Measurements from ENCODE around the gene IER2.
"Not testable (repeated sequence)": the region's sequence is repeated elsewhere in the genome, so short reads cannot be mapped to it uniquely, and the experiment has no call there.

The IER2 gene

GRCh38 chr19:13166151-13166550 is 15.9 kb downstream of the IER2 start:
- H3K36me3 Mint-ChIP-seq (ENCODE audit: insufficient read depth); ATAC-seq (replicated peaks; ENCODE audit: extremely low read depth, poor library complexity, severe bottlenecking); DNase-seq (ENCODE audit: low spot score in 2 of 2); H3K27ac Mint-ChIP-seq (ENCODE audit: low read depth); H3K4me3 Mint-ChIP-seq; H3K9me3 Mint-ChIP-seq; H3K27me3 Mint-ChIP-seq: not testable (repeated sequence)
- peaks cover 73% of the 10 kb centered on the region for H3K4me1 Mint-ChIP-seq

GRCh38 chr19:13169769-13170168 is 19.6 kb downstream of the IER2 start:
- Mint-ChIP-seq H3K4me1 (peaks cover 68% of the 10 kb centered on the region), H3K4me3 (peak overlapping the region; percentile 81), H3K27me3 (no peaks in the 10 kb centered on the region), H3K27ac (ENCODE audit: low read depth) (peak overlapping the region; percentile 90), H3K9me3 (no peaks in the 10 kb centered on the region), H3K36me3 (ENCODE audit: insufficient read depth) (peaks cover 11% of the 10 kb centered on the region)
- DNase-seq (ENCODE audit: low spot score in 2 of 2) (no peak), ATAC-seq (replicated peaks; ENCODE audit: extremely low read depth, poor library complexity, severe bottlenecking) (no peak)

GRCh38 chr19:13171146-13171545 is 20.9 kb downstream of the IER2 start:
- H3K4me1 Mint-ChIP-seq, result peaks cover 57% of the 10 kb centered on the region
- no peak for DNase-seq (ENCODE audit: low spot score in 2 of 2)
- ATAC-seq (replicated peaks; ENCODE audit: extremely low read depth, poor library complexity, severe bottlenecking), result no peak
- peak overlapping the region; percentile 76 for H3K4me3 Mint-ChIP-seq
- H3K36me3 Mint-ChIP-seq (ENCODE audit: insufficient read depth), result peaks cover 13% of the 10 kb centered on the region
- H3K27me3 Mint-ChIP-seq, result no peaks in the 10 kb centered on the region
- peak overlapping the region; percentile 29 for H3K27ac Mint-ChIP-seq (ENCODE audit: low read depth)
- H3K9me3 Mint-ChIP-seq, result no peaks in the 10 kb centered on the region

- H3K4me1 Mint-ChIP-seq, result peaks cover 45% of the 10 kb centered on the region
- H3K36me3 Mint-ChIP-seq (ENCODE audit: insufficient read depth), result peaks cover 11% of the 10 kb centered on the region
- ATAC-seq (replicated peaks; ENCODE audit: extremely low read depth, poor library complexity, severe bottlenecking) (no peak), DNase-seq (ENCODE audit: low spot score in 2 of 2) (peak; percentile 47 to 54)
- H3K27me3 Mint-ChIP-seq, result no peaks in the 10 kb centered on the region
- H3K27ac Mint-ChIP-seq (ENCODE audit: low read depth), result peak overlapping the region; percentile 86
- H3K4me3 Mint-ChIP-seq, result peak overlapping the region; percentile 76
- no peaks in the 10 kb centered on the region for H3K9me3 Mint-ChIP-seq
Observed at GRCh38 chr19:13172346-13173138, 22.3 kb downstream of the IER2 start.

- ATAC-seq (replicated peaks; ENCODE audit: extremely low read depth, poor library complexity, severe bottlenecking), result no peak
- H3K4me3 Mint-ChIP-seq, result peak overlapping the region; percentile 76
- H3K27me3 Mint-ChIP-seq, result no peaks in the 10 kb centered on the region
- H3K9me3 Mint-ChIP-seq, result no peaks in the 10 kb centered on the region
- peaks cover 39% of the 10 kb centered on the region for H3K4me1 Mint-ChIP-seq
- no peak for DNase-seq (ENCODE audit: low spot score in 2 of 2)
- H3K36me3 Mint-ChIP-seq (ENCODE audit: insufficient read depth), result peaks cover 8% of the 10 kb centered on the region
- peak overlapping the region; percentile 86 for H3K27ac Mint-ChIP-seq (ENCODE audit: low read depth)
Observed at GRCh38 chr19:13173139-13173737, 23.0 kb downstream of the IER2 start.

GRCh38 chr19:13176345-13176744 is 26.1 kb downstream of the IER2 start:
- ATAC-seq (replicated peaks; ENCODE audit: extremely low read depth, poor library complexity, severe bottlenecking), result no peak
- Mint-ChIP-seq H3K27me3 (no peaks in the 10 kb centered on the region), H3K9me3 (no peaks in the 10 kb centered on the region), H3K27ac (ENCODE audit: low read depth) (no peak overlapping the region), H3K4me3 (no peak overlapping the region), H3K36me3 (ENCODE audit: insufficient read depth) (peaks cover 6% of the 10 kb centered on the region), H3K4me1 (peaks cover 29% of the 10 kb centered on the region)
- DNase-seq (ENCODE audit: low spot score in 2 of 2), result no peak

GRCh38 chr19:13177584-13177983 is 27.4 kb downstream of the IER2 start:
- ATAC-seq (replicated peaks; ENCODE audit: extremely low read depth, poor library complexity, severe bottlenecking), result not testable (repeated sequence)
- peaks cover 30% of the 10 kb centered on the region for H3K4me1 Mint-ChIP-seq

GRCh38 chr19:13178291-13178690 is 28.1 kb downstream of the IER2 start:
- not testable (repeated sequence) for H3K36me3 Mint-ChIP-seq (ENCODE audit: insufficient read depth); DNase-seq (ENCODE audit: low spot score in 2 of 2); H3K27ac Mint-ChIP-seq (ENCODE audit: low read depth); H3K9me3 Mint-ChIP-seq; H3K27me3 Mint-ChIP-seq; ATAC-seq (replicated peaks; ENCODE audit: extremely low read depth, poor library complexity, severe bottlenecking); H3K4me3 Mint-ChIP-seq
- peaks cover 23% of the 10 kb centered on the region for H3K4me1 Mint-ChIP-seq

More at GRCh38 chr19:13177584-13177983, 27.4 kb downstream of the IER2 start:
- not testable (repeated sequence) for H3K4me3 Mint-ChIP-seq; H3K27me3 Mint-ChIP-seq; H3K27ac Mint-ChIP-seq (ENCODE audit: low read depth); H3K36me3 Mint-ChIP-seq (ENCODE audit: insufficient read depth); DNase-seq (ENCODE audit: low spot score in 2 of 2); H3K9me3 Mint-ChIP-seq

GRCh38 chr19:13181747-13182388 is 31.7 kb downstream of the IER2 start:
- peak overlapping the region; percentile 62 for H3K4me3 Mint-ChIP-seq
- no peaks in the 10 kb centered on the region for H3K9me3 Mint-ChIP-seq
- H3K27me3 Mint-ChIP-seq, result no peaks in the 10 kb centered on the region
- DNase-seq (ENCODE audit: low spot score in 2 of 2) (peak; percentile 34 to 39), ATAC-seq (replicated peaks; ENCODE audit: extremely low read depth, poor library complexity, severe bottlenecking) (peak; percentile 85)
- peaks cover 33% of the 10 kb centered on the region for H3K4me1 Mint-ChIP-seq
- H3K27ac Mint-ChIP-seq (ENCODE audit: low read depth), result peak overlapping the region; percentile 85
- H3K36me3 Mint-ChIP-seq (ENCODE audit: insufficient read depth), result no peaks in the 10 kb centered on the region

- H3K9me3 Mint-ChIP-seq; H3K27ac Mint-ChIP-seq (ENCODE audit: low read depth); H3K4me3 Mint-ChIP-seq; DNase-seq (ENCODE audit: low spot score in 2 of 2); H3K36me3 Mint-ChIP-seq (ENCODE audit: insufficient read depth); ATAC-seq (replicated peaks; ENCODE audit: extremely low read depth, poor library complexity, severe bottlenecking); H3K27me3 Mint-ChIP-seq: not testable (repeated sequence)
- peaks cover 40% of the 10 kb centered on the region for H3K4me1 Mint-ChIP-seq
Observed at GRCh38 chr19:13184926-13185325, 34.7 kb downstream of the IER2 start.

GRCh38 chr19:13185763-13186657 is 35.8 kb downstream of the IER2 start:
- not testable (repeated sequence) for H3K27me3 Mint-ChIP-seq; DNase-seq (ENCODE audit: low spot score in 2 of 2); ATAC-seq (replicated peaks; ENCODE audit: extremely low read depth, poor library complexity, severe bottlenecking); H3K9me3 Mint-ChIP-seq; H3K27ac Mint-ChIP-seq (ENCODE audit: low read depth); H3K4me3 Mint-ChIP-seq; H3K36me3 Mint-ChIP-seq (ENCODE audit: insufficient read depth)
- H3K4me1 Mint-ChIP-seq, result peaks cover 29% of the 10 kb centered on the region

- not testable (repeated sequence) for H3K36me3 Mint-ChIP-seq (ENCODE audit: insufficient read depth); ATAC-seq (replicated peaks; ENCODE audit: extremely low read depth, poor library complexity, severe bottlenecking); H3K9me3 Mint-ChIP-seq; DNase-seq (ENCODE audit: low spot score in 2 of 2); H3K27ac Mint-ChIP-seq (ENCODE audit: low read depth); H3K27me3 Mint-ChIP-seq; H3K4me3 Mint-ChIP-seq
- H3K4me1 Mint-ChIP-seq, result peaks cover 26% of the 10 kb centered on the region
Observed at GRCh38 chr19:13186688-13187087, 36.5 kb downstream of the IER2 start.

Measured in central memory CD8-positive, alpha-beta T cell (primary cell).